Measurements from ENCODE around the gene FKBP4.

Gene FKBP4

DNA sequence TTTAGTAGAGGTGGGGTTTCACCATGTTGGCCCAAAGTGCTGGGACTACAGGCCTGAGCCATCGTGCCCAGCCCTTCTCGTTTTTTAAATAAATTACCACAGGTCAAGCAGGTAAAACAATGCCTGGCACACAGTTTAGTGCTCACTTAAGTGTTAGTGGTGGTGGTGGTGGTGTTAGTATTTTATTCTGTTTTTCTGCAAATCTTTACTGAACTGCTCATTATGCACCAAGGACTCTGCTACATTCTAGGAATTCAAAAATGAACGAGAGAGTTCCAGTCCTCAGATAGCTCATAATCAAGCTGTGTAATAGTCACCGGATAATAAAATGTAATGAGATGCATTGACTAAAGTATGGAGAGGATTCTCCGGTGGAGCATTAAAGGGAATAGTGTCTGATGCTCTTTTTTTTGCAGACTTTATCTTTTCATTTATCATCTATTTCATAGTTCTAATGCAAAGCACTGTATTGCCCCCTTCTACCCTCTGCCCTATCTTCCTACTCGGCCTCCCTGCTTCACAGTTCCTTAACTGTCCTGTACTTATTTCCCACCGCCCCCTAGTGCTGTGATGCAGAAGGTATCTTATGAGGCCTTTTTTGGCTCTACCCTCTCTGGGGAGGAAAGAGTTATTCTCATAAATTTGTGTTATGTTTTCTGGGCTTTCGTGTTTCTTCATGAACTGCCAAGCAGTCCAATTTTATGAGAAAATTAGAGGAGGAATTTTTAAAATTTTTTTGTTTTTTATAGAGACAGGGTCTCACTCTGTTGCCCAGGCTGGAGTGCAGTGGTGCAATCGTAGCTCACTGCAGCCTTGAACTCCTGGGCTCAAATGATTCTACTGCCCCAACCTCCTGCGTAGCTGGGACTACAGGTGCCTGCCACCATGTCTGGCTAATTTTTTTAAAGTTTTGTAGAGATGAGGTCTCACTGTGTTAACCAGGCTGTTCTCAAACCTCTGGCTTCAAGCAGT, 18.7 kb downstream of the FKBP4 start:
- peak; percentile 69 for DNase-seq

GRCh38 chr12:2819810-2820209, 25.0 kb downstream of the FKBP4 start:
- DNase-seq = no peak

DNA sequence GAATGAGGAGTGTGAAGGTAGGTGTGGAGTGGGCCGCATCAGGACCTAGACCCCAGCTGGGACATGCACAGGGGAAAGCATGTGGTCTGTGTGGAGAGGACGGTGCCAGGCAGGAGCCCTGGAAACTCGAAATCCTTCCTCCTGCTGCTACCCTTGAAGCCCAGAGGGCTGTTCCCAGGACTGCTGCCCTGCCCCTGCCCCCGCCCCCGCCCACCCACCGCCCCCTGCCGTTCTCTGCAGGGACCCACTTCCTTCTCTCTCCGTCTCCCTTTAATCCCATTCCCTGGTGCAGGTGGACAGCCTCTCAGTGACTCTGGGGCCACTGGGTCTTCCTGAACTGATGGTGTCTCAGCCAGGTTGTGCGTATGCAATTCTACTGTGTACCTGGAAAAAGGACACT, 25.7 kb downstream of the FKBP4 start:
- no peak for DNase-seq

GRCh38 chr12:2823483-2823882, 28.7 kb downstream of the FKBP4 start:
- no peak for DNase-seq

- DNase-seq = no peak
These were observed 29.8 kb downstream of the FKBP4 start for GRCh38 chr12:2824541-2824940.

DNA sequence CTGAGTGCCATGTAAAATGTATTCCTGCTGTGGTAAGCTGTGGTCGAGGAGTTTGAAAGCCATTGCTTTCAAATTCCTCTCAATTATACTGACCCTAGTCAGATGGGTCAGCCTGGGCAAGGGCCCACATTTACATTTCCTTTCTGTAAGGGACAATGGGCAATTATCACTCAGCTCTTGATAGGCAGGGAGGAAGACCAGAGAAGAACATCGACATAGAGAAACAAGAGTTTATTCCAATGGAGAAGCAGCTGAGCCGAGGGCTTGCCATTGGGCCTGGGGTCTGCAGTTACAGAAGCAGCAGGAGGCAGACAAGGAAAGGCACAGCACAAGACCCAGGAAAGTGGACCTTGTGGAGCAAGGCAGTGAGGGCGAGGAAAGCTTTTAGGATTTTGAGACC, 30.4 kb downstream of the FKBP4 start:
- DNase-seq = no peak

DNA sequence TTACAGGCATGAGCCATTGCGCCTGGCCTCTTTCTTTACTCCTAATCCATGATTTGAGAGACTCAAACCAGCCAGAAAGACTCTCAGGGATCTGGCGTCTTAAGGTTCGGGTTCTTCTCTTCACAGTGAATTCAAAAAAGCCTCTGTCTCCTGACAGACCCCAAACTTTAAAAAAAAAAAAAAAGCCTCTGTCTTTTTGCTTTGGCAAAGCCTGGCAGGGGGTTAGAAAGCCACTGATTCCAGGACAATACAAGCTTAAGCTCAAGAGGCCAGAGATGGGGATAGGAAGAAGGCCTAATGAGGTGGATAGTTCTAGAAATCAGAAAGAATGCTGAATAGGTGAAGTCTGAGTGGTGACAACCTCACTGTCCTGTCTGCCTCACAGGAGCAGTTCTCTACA, 31.3 kb downstream of the FKBP4 start:
- no peak for DNase-seq

- DNase-seq = no peak
These were observed 32.1 kb downstream of the FKBP4 start for GRCh38 chr12:2826721-2827515.

- no peak for DNase-seq
These were observed 34.5 kb downstream of the FKBP4 start for GRCh38 chr12:2829275-2829674.

- DNase-seq = no peak
These were observed 37.9 kb downstream of the FKBP4 start for GRCh38 chr12:2832550-2833127.

DNA sequence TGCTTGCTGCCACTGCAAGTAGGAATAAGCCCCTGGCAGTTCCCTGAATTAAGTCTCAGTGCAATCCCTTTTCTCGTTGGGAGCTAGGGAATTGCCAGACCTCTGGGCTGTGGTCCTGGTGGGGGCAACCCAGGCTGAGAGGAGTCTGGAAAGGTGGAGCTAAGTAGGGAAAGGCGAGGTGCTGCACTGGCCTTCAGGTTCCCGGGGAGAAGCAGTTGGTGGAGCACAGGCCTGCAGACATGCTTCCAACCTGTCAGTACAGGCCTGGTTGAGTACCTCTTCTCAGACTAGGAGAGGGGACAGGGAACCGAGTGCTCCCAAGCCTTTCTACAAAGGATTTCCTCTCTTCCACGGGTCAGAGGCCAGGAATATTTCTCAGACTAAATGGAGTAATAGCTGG, 38.6 kb downstream of the FKBP4 start:
- DNase-seq = no peak

DNA sequence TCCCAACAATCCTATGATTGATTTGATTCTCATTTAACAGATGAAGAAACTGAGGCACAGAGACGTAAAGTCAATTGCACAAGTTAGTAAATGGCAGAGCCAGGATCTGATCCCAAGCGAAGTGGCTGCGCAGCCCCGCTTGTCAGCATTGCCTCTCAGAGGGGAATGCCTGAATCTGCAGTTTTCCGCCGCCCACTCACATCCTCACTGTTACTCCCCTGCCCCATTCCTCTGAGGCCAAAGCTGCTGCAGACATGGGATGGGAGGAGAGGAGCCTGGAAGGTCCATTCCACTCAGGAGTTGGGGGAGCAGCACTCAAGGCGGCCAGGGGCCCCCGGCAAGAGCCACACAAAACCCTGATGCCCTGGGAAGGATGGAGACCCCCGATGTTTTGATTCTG, 39.0 kb downstream of the FKBP4 start:
- no peak for DNase-seq

- DNase-seq = no peak
These were observed 40.1 kb downstream of the FKBP4 start, which contains the start of gene NRIP2 for GRCh38 chr12:2834581-2835491. NRIP2 (minus strand) TSS chr12:2835035; CDS start chr12:2834983, 52 bp downstream.

DNA sequence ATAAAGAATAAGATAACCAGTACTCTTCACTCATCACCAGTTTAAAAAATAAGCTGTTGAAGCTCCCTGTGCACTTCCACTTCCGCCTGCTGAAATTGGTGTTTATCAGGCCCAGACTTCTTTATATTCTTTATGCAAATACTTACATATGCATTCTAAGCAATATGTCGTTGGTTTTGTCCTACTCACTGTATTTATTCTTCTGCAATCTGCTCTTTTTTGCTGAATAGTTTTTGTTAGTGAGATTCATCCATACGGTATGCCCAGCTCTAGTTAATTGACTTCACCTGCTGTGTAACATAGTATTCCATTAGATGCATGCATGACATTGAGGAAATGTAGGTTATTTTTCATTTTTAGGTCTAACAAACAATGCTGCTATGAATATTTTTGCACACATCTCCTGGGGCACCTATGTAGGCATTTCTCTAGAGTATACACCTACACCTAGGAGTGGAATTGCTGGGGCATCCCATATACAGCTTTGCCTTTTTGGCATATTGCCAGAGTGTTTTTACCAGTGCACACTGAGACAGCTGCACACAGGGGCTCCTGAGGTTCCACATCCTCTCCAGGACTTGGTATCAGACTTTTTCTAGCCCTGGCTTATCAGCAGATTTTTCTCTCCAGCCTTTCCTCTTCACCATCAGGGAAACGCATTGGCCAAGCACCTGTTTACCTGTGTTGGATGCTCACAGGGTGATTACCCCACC, 41.1 kb downstream of the FKBP4 start:
- no peak for DNase-seq

GRCh38 chr12:2836574-2836973, 41.8 kb downstream of the FKBP4 start:
- no peak for DNase-seq

DNA sequence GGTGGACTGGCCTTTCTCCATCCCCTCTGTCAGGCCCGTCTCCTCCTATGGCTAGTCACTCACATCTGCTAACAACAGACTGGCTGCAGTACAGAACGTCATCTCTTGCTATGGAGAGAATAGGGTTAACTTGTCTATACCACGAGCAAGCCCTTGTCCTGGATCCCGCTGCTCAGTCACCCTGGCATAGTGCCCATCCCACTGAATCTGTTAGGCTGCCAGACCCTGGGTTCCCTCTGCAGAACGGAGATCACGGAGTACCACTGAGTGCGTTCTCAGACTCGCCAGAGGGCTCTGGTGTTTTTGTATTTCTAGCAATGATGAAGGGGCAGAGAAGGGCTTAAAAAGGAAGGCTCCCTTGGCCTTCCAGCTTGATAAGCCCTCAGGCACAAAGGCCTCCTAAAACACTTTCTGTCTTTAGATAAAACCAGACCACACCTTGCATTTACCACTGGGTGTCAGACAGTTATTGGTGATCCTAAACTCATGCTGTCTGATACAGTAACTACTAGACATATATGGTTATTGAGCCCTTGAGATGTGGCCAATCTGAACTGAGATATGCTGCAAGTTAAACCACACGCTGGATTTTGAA, 46.4 kb downstream of the FKBP4 start:
- no peak for DNase-seq

DNA sequence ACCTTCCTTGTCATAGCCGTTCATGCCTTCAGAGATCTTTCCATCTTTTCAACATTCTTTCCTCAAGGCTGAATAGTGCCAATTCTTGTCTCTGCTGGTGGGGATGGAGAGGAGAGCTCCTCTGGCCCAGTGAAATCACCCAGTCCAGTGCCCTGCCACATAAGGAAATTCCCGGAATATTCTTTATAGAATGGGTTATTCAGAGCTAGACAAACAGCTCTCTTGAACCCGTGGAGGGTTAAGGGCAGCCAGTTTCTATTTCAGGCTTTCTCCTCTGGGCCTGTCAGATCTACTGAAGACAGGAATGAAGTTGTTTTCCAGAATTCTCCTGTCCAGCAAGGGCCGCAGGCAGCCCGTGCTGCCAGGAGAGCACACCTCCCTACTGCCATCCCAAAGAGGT, 48.2 kb downstream of the FKBP4 start:
- no peak for DNase-seq

DNA sequence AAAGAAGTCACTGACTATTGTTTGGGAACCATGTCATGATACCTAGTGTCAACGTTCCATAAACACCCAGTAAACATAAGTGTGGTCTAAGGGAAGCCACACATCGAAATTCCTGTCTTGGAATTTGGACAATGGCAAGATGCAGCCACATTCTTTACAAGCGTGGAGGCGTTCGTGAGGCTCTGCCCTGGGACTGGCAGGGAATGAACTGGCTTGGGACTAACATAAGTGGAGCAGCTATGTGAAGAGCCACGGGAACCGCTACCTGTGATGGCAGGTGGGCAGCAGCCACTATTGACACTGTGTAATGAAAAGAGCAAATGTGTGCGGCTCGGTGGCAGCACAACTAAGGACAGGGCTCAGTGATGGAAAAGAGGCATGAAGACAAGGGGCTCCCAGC, 50.0 kb downstream of the FKBP4 start:
- DNase-seq = no peak

- no peak for DNase-seq
These were observed 50.5 kb downstream of the FKBP4 start for GRCh38 chr12:2845280-2845679.

GRCh38 chr12:2851931-2852330, 57.2 kb downstream of the FKBP4 start:
- DNase-seq = no peak

DNA sequence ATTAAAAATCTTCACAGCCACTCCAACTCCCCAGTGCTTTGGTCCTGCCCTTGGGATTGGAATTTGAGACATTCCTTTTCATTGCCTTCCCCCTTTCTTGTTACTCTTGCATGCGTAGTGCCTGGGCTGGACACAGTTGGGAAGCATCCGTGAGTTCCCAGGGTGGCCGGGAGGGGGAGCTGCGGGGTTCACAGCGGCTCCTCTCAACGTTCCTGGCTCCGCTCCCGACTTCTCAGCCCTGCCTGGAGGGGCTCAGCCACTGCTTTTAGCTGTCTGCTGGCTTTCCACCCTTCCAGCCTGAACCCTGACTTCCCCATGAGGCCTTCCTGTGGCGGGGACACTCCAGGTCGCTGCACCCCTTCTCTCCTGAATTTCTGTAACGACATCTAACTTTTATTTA, 58.9 kb downstream of the FKBP4 start:
- peak; percentile 73 for DNase-seq
